Activated CD4-positive, alpha-beta T cell treated with anti-CD3 and anti-CD28 coated beads for 4 hours (primary cell): ENCODE measurements around the gene MCM9.
"Not testable (repeated sequence)": the region's sequence is repeated elsewhere in the genome, so short reads cannot be mapped to it uniquely, and the experiment has no call there.

Experiments used
- DNase-seq, 2 donors: peaks; one replicate each; pipeline ENCODE4 v3.0.0-alpha.2; 2020

MCM9 gene

GRCh38 chr6:118789419-118789818 lies 145.5 kb downstream of the MCM9 start:
- no peak for DNase-seq

GRCh38 chr6:118788702-118789101 lies 146.3 kb downstream of the MCM9 start:
- DNase-seq: no peak

DNA sequence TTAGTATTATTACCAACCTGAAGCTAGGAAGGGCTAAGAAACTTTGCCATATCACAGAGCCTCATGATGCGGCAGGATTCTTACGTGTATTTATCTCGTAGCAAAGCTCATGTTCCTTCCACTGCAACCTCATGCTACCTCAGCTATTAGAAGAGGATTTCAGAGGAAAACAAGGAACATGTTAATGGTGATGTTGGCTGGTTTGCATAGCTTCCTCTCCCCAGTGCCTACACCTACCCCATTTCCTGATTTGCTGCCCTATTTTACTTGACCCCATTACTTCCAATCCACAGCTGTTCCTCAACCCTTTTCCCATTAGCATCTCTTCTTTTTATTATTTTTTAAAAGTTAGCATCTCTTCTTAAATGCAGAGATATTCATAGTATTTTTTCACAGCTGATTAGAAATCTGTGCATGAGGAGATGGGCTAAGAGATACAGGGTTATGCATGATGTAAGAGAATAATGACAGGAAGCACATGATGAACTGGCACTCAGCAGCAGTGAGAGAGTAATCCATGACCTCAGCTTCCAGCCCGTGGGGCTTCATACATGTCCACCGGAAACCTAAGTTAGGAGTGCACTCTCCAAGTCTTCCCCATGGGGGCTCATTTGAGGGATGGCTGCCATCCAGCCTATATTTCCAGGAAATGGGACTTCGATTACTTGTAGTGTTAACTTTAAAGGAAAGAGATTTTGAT lies 147.1 kb downstream of the MCM9 start:
- DNase-seq: peak in 1 of 2 donors; percentile 20

DNA sequence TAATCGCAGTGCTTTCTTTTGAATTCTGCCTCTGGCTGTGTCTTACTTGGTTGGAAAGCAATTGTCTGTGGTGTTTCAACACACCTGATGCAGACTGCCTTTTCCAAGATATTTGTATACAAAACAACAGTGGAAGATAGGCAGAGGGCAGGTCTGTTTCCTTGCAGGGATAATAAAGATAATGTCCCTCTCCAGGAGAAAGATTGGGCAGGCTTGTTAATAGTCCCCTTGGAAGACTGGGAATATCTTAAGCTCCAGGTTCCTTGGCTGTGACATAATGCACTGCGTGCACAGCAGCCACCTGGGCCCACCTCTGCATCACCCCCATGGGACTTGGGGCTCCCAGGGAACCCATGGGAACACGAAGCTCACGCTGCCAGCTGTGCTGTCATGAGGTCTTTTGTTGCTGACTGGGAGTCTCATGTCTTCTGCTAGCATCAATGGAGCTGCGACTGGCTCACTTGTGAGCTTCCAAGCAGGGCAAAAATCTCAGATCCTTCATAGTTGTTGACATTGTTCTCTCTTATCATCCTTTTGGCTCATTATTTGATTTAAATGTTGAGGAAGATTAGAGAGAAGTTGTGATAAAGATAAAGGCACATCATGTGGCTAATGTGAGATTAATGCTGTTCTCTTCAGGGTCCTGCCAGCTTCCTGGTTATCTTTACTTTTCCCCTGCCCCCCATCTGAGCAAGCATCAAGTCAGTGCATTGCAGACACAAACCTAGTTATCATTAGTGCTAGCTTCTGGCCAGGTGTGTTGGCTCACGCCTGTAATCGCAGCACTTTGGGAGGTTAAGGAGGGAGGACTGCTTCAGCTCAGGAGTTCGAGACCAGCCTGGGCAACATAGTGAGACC lies 148.1 kb downstream of the MCM9 start:
- no peak for DNase-seq

GRCh38 chr6:118785601-118786000 lies 149.4 kb downstream of the MCM9 start:
- no peak for DNase-seq

DNA sequence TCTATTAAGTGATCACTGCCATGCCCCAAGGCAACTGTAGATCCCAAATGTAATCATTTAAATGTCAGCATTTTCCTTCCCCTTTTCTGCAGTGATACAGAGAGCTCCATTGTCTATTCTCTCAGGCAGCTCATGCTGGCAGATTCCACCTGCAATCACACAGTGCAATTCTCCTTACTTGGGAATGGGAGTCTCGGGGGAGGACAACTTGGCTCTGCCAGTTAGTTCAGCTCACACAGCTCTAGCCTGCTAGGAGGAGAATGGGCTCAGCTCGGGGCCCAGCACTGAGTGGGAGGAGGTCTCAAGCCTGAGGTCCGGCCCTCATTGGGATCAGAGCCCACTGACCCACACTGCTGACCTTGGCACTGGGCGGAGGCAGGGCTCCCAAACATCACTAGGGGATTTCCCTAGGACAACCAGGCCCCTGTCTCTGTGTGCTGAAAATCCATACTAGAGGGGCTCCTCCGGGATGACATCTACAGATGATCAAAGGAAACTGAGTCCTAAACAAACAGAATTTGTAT lies 150.3 kb downstream of the MCM9 start:
- no peak for DNase-seq

DNA sequence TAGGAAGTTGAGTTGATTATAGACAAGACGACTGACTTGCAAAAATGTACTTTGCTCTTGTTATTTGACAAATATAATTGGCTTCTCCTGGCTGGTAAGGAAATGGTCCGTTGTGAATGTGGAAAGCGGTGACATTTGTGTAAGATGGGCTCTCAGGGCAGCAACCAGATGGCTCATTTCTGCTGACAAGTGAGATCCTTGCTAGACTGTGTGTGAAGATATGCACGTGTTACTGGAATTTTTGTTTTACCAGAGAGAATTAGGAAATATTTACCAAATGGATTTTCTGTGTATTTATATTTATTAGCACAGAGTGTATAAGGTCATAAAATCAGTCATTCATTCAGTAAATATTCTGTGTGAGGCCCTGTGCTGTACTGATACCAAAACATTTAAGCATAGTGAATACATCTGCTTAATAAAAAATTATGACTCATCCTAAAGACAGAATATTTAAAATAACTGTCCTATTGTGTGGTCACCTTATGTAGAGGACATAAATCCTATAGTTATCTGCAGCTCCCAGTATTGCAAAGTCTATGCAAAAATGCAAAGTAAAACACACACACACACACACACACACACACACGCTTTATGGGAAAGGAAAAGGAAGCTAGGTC lies 150.9 kb downstream of the MCM9 start:
- DNase-seq: no peak

GRCh38 chr6:118782651-118783050 lies 152.3 kb downstream of the MCM9 start:
- no peak for DNase-seq

DNA sequence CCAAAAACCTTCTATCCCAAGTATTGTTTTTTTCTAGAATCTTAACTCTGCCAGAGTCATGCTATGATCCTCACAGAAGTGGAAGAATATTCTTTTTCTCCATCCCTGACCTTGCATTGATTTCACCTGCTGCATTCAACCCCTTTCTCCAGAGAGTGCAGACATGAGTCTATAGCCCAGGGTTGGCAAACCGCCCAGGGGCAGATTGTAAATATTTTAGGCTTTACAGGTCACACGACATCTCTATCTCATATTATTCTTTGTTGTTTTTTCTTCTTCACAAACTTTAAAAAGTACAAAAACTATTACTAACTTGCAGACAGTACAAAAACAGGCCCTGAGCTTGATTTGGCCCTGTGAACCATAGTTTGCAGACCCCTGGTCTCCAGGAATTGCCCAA lies 153.1 kb downstream of the MCM9 start:
- DNase-seq: no peak

GRCh38 chr6:118780668-118781067 lies 154.3 kb downstream of the MCM9 start:
- DNase-seq: no peak

- peak; percentile 52 to 69 for DNase-seq
Observed at GRCh38 chr6:118776607-118777549, 158.1 kb downstream of the MCM9 start.

DNA sequence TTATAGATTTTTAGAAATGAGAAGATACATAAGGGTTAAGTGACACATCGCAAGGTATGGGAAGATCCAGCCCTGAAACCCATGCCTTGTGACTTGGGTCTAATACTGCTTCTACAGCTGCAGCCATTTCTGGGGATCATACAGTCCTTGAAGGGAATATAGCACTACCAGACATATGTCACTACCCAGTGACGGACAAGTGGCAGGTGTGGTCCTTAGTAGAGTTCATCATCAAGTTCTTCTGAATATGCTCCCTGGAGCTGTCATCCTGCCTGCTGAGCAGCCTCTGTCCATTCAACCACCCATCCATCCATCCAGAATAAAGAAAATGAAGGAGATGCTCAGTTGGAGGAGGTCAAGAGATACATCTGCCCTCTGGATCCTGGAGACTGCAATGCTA lies 159.6 kb downstream of the MCM9 start:
- no peak for DNase-seq

DNA sequence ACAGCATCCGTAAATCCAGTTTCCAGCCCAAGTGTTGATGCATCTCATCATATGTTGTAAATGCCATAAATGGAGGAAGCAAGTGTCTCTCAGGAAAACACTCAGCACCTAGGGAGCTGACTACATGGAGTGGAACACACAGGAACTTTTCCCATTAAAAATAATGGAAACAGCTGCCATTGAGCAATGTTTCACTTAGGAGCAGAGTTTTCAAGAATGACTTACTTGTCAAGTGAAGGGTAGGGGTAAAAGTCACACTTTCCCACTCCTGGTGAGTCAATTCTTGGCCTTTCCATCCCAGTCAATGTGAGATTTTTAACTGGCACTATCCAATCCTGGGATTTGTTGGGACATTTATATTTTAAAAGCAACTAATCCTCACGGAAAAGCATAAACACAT lies 160.4 kb downstream of the MCM9 start:
- DNase-seq: no peak

GRCh38 chr6:118772886-118773285 lies 162.1 kb downstream of the MCM9 start:
- no peak for DNase-seq

GRCh38 chr6:118771253-118771652 lies 163.7 kb downstream of the MCM9 start:
- DNase-seq: no peak

- DNase-seq: no peak
Observed at GRCh38 chr6:118770835-118771234, 164.1 kb downstream of the MCM9 start.

DNA sequence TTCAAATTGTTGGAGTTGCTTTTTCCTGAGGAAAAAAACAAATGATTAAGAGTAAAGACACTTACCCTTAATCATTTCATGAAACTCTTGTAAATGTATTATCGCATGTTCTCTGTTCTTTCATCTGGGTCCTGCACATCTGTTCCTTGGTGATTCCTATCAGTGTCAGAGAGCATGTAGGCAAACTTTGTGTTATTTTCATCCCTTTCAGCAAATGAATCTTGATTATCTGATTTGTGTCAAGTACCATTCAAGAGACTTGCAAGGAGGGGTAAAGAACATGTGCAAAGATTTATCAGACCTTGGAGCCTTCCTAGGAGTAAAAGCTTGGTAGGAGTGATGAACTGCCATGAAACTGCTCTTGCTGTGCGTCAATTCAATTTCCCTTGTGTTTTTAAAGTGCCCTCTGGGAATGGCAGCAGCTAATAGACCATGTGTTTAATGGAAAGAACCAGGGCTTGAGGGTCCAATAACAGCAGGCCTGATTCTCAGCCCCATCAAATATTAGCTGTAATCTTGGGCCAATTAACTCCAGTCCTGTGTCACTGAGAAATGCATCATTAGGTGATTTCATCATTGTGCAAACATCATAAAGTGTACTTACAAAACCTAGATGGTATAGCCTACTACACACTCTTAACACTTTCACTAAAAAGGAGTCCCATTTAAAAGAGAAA lies 164.7 kb downstream of the MCM9 start:
- DNase-seq: no peak

GRCh38 chr6:118768904-118769325 lies 166.0 kb downstream of the MCM9 start:
- DNase-seq: peak; percentile 9 to 19

DNA sequence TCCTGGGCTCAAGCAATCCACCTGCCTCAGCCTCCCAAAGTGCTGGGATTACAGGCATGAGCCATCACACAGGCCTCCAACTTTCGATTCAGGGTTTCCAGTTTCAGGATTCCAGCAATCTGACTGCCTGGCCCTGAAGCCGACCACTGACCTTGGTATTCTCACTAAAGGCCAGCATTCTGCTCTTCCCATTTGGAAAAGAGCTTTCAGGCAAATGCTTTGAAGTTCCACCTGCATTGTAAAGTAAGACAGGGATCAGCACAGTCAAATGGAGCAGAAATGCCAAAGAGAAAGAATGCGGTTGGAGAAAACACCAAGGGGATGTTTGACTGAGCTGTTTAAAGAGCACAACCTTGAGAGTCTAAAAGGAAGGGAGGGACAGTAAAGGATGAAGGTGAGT lies 166.5 kb downstream of the MCM9 start:
- DNase-seq: no peak

- DNase-seq: not testable (repeated sequence)
Observed at GRCh38 chr6:118765316-118765715, 169.6 kb downstream of the MCM9 start.

DNA sequence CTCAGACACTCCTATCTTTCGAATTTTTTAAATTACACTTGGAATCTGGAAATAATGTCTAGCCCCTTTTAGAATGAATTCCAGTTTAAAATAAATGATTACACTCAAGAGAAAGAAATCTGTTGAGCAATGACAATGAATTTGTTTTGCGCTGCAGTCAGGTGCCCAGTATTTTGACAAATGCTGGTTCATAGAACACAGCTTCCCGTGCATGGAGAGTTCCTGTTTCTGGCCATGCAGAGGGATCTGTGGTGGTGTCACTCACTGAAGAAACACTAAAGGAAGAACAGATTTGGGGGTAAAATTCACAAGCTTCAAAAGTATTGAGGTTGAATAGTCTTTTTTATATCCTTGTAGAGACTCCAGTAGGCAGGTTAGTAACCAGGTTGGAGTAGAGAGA lies 170.2 kb downstream of the MCM9 start:
- no peak for DNase-seq
